Breast epithelium (tissue), 4 donors: ENCODE measurements around the gene PGM5. TPM values are rescaled to one million over a fixed set of nuclear protein-coding genes. Genes with fewer than 3 reads are reported as not detected.

Source experiments
- DNase-seq, 2 donors: peaks; one replicate each; pipeline ENCODE4 v3.0.0-alpha.2; 2019; ENCODE audit warnings: low spot score in 2 of 2
- H3K27ac ChIP-seq, 2 donors: fragments of 200-600 bp; sonication (generic) in 1 of 2; one replicate each; pipeline ENCODE4 v1.5.1; 2016 to 2019; ENCODE audit warnings: mild to moderate bottlenecking in 1 of 2
- H3K27me3 ChIP-seq, 2 donors: fragments of 200-600 bp; sonication (generic) in 1 of 2; one replicate each; pipeline versions ENCODE4 v1.5.1 to v1.6.0; 2017 to 2019; ENCODE audit warnings: control low read depth in 1 of 2, mild to moderate bottlenecking in 1 of 2
- H3K36me3 ChIP-seq: fragments of 200-600 bp; one replicate; pipeline ENCODE4 v1.5.1; 2019
- H3K4me1 ChIP-seq, 2 donors: fragments of 200-600 bp; sonication (generic); one replicate each; pipeline ENCODE4 v1.5.1; 2016 to 2019; ENCODE audit warnings: control low read depth in 1 of 2
- H3K4me3 ChIP-seq, 3 donors: fragments of 200-600 bp; sonication (generic); 1 replicate in 2 of 3; 2 replicates in 1 of 3; pipeline ENCODE4 v1.5.1; 2016 to 2019; ENCODE audit warnings: mild to moderate bottlenecking in 3 of 3, moderate library complexity in 2 of 3
- H3K9me3 ChIP-seq, 2 donors: fragments of 200-600 bp; sonication (generic) in 1 of 2; one replicate each; pipeline ENCODE4 v1.5.1; 2016 to 2019; ENCODE audit warnings: control low read depth in 1 of 2
- POLR2A ChIP-seq: fragments of 450-650 bp; IDR thresholded peaks from one replicate; pipeline ENCODE4 v1.6.1; 2016; ENCODE audit warnings: antibody characterized with exemption, mild to moderate bottlenecking, moderate library complexity
- POLR2AphosphoS5 ChIP-seq, 3 donors: sonication (generic); formaldehyde crosslinking; IDR thresholded peaks; one replicate each; pipeline ENCODE4 v1.6.1; 2017; ENCODE audit warnings: antibody characterized with exemption in 3 of 3
- intact Hi-C: fragments of 100-400 bp; cut with DNase I; formaldehyde crosslinking; loops from one replicate; pipeline ENCODE4 v1.15.1; 2023; ENCODE audit warnings: low total_unique reads
- total RNA-seq, 3 donors: library from RNA; depleted of rRNA; stranded (reverse); fragments of >200 nt; gene quantifications; one replicate each; pipeline ENCODE4 v1.1.0, GENCODE V29; 2016
- TF ChIP-seq, protein P1 (sequence below), 3 donors: fragments of 450-650 bp; IDR thresholded peaks; one replicate each; pipeline ENCODE4 v1.5.1; 2016 to 2017; ENCODE audit warnings: antibody characterized with exemption in 3 of 3, mild to moderate bottlenecking in 3 of 3, moderate library complexity in 3 of 3

The PGM5 gene
- total RNA-seq, 3 donors from 2014 or later: 11.6 to 30.8 (median 22.2) TPM

DNA sequence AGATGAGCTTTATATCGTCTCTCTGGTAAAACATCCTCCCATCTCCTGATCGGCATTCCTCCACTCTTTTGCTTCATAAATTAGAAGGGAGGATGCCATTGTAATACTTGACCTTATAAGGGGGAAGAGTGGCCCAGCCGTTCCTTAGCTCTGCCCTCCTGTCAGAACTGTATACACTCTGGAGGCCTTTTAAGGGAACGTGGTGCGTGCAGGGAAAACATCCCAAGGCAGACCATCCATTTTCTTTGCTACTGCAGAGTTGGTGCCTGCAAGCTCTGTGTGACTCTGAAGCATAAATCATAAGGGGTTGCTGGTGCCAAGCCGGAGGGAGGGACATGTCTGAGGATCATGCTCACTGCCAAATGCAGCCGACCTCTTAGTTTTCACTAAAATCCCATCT lies 90.4 kb downstream of the PGM5 start:
- Histone ChIP-seq H3K27me3 (no peaks in the 10 kb centered on the region), H3K9me3 (peaks cover 0 to 2% of the 10 kb centered on the region in 2 donors), H3K4me1 (no peaks in the 10 kb centered on the region), H3K27ac (no peak overlapping the region), H3K4me3 (no peak overlapping the region), H3K36me3 (no peaks in the 10 kb centered on the region)
- DNase-seq: no peak
- intact Hi-C loops: no loop called here
- no peak for TF ChIP-seq POLR2A

DNA sequence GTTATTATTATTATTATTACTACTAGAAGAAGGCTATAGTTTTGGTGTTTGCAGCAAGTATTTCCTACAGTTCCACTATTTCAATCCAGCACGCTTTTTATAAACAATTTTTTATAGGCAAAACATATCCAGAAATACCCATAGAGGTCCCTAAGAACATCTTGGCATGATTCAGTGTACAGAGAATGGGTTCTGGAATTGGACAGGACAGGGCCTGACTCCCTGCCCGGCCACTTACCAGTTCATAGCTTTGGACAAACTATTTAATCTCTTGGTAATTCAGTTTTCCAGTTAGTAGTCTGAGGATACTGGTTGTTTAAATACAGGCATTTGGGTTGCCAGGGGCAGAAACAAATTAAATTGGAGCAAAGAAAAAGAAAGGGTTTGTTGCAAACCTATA lies 91.2 kb downstream of the PGM5 start:
- TF ChIP-seq POLR2AphosphoS5 (IDR thresholded peaks at IDR 0.05): no peak
- TF ChIP-seq POLR2A: no peak
- TF ChIP-seq, protein P1, sequence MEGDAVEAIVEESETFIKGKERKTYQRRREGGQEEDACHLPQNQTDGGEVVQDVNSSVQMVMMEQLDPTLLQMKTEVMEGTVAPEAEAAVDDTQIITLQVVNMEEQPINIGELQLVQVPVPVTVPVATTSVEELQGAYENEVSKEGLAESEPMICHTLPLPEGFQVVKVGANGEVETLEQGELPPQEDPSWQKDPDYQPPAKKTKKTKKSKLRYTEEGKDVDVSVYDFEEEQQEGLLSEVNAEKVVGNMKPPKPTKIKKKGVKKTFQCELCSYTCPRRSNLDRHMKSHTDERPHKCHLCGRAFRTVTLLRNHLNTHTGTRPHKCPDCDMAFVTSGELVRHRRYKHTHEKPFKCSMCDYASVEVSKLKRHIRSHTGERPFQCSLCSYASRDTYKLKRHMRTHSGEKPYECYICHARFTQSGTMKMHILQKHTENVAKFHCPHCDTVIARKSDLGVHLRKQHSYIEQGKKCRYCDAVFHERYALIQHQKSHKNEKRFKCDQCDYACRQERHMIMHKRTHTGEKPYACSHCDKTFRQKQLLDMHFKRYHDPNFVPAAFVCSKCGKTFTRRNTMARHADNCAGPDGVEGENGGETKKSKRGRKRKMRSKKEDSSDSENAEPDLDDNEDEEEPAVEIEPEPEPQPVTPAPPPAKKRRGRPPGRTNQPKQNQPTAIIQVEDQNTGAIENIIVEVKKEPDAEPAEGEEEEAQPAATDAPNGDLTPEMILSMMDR (IDR thresholded peaks at IDR 0.05): no peak
- Histone ChIP-seq H3K9me3 (no peaks in the 10 kb centered on the region), H3K36me3 (no peaks in the 10 kb centered on the region), H3K4me1 (no peaks in the 10 kb centered on the region), H3K4me3 (no peak overlapping the region), H3K27ac (no peak overlapping the region), H3K27me3 (no peaks in the 10 kb centered on the region)
- intact Hi-C loops: no loop called here
- no peak for DNase-seq

DNA sequence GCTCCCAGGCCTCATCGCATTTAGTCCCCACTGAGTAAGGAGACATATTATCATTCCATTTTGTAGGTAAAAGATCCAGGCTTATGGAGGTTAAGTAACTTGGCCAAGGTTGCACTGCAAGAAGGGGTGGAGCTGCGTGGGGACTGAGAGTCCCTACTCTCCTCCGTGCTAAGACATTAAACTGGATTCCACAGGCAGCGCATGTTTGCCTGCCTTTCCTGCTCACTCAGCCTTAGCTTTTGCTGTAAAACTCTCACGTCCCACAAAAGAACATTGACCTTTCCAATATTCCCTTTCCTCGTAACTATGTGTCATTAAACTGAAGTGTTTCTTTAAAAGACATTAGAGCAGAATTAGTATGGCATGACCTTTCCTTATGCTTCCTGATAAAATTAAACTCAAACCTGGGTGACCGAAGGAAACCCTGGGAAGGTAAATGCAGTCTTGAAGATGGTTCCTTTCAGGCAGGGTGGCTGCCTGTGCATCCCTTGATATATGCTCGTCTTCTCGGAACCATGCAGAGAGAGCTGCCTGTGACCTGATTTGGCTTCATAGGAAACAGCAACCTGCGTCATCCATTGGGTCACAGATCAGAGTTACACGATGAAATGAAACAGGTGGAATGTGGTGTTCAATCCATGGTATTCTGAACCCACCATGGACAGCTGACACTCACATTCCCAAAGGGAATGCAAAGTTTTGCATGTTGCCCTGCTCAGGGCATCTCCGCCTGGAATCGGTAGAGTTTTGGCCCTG lies 98.3 kb downstream of the PGM5 start:
- H3K27ac ChIP-seq: peak overlapping the region in 1 of 2 donors; percentile 8
- no peaks in the 10 kb centered on the region for H3K9me3 ChIP-seq
- H3K27me3 ChIP-seq: no peaks in the 10 kb centered on the region
- H3K36me3 ChIP-seq: no peaks in the 10 kb centered on the region
- no peak for TF ChIP-seq POLR2A
- TF ChIP-seq, protein P1 (IDR thresholded peaks at IDR 0.05): no peak
- no peak for TF ChIP-seq POLR2AphosphoS5 (IDR thresholded peaks at IDR 0.05)
- intact Hi-C loops: no loop called here
- H3K4me3 ChIP-seq: no peak overlapping the region
- H3K4me1 ChIP-seq: no peaks in the 10 kb centered on the region
- no peak for DNase-seq

DNA sequence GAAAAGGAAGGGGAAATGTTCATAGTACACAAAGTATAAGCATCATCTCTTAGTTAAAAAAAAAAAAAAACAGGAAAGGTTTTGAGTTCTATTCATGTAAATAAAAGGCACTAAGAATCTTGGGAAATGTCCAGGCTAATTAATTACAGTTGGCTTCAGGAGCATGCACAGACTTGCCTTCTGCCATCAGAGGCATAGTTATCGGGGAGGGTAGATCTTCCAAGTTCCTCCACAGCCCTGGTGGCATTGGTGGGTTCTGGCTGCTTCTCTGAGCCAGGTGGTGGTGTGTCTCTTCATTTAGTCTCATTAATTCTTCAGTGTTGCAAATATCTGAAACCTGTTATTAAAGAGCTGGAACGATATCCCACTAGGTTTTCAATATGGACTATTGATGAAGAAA lies 99.0 kb downstream of the PGM5 start:
- intact Hi-C loops: no loop called here

DNA sequence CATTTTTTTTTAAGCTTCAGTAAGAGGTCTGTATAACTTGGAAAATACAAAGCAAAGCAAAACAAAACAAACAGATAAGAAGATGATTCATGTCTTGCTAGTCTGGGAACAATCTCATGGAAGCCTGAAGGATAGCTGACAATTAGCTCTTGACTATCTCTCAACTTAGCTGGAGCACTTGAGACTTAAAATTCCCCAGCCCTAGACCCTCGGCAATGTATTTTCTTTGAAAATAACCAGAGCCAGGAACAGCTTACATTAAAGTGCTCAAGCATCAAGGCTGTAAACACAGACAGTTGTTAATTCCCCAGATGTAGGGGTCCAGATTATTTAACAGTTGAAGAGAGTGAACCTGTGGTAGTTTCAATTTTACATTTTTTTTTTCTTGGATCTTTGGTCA lies 101.4 kb downstream of the PGM5 start:
- TF ChIP-seq POLR2AphosphoS5 (IDR thresholded peaks at IDR 0.05): no peak
- TF ChIP-seq, protein P1 (IDR thresholded peaks at IDR 0.05): no peak
- TF ChIP-seq POLR2A: no peak
- no peak for DNase-seq

More for the DNA sequence above, 99.0 kb downstream of the PGM5 start:
- no peak for DNase-seq
- no peaks in the 10 kb centered on the region for H3K4me1 ChIP-seq
- H3K27me3 ChIP-seq: no peaks in the 10 kb centered on the region
- no peaks in the 10 kb centered on the region for H3K9me3 ChIP-seq
- no peak overlapping the region for H3K4me3 ChIP-seq
- TF ChIP-seq, protein P1 (IDR thresholded peaks at IDR 0.05): no peak
- H3K36me3 ChIP-seq: no peaks in the 10 kb centered on the region
- no peak overlapping the region for H3K27ac ChIP-seq

More for the DNA sequence above, 101.4 kb downstream of the PGM5 start:
- H3K4me1 ChIP-seq: no peaks in the 10 kb centered on the region
- H3K4me3 ChIP-seq: no peak overlapping the region
- no peaks in the 10 kb centered on the region for H3K27me3 ChIP-seq
- H3K36me3 ChIP-seq: no peaks in the 10 kb centered on the region
- no peak overlapping the region for H3K27ac ChIP-seq
- no peaks in the 10 kb centered on the region for H3K9me3 ChIP-seq
- intact Hi-C loops: no loop called here
